ENCODE data around the gene MUC5AC. TPM values are rescaled to one million over a fixed set of nuclear protein-coding genes. Genes with fewer than 3 reads are reported as not detected.

MUC5AC gene
- total RNA-seq, 1 donor from 2014 or later: not detected

GRCh38 chr11:1140642-1141490 lies 16.9 kb upstream of the MUC5AC start:
- peak; percentile 2 for DNase-seq (ENCODE audit: low spot score)

GRCh38 chr11:1146365-1146764 lies 11.4 kb upstream of the MUC5AC start:
- Mint-ChIP-seq H3K9me3 (ENCODE audit: unreplicated experiment) (peaks cover 11% of the 10 kb centered on the region), H3K4me3 (ENCODE audit: unreplicated experiment) (no peak overlapping the region), H3K36me3 (ENCODE audit: low read depth, unreplicated experiment) (peaks cover 15% of the 10 kb centered on the region)

More at GRCh38 chr11:1140642-1141490, 16.9 kb upstream of the MUC5AC start:
- Mint-ChIP-seq H3K9me3 (ENCODE audit: unreplicated experiment) (peaks cover 11% of the 10 kb centered on the region), H3K4me1 (ENCODE audit: unreplicated experiment) (no peaks in the 10 kb centered on the region), H3K27me3 (ENCODE audit: unreplicated experiment) (peaks cover 7% of the 10 kb centered on the region), H3K4me3 (ENCODE audit: unreplicated experiment) (no peak overlapping the region), H3K27ac (ENCODE audit: unreplicated experiment) (no peak overlapping the region), H3K36me3 (ENCODE audit: low read depth, unreplicated experiment) (no peaks in the 10 kb centered on the region)
- no peak for TF ChIP-seq CTCF (IDR thresholded peaks at IDR 0.05; ENCODE audit: unreplicated experiment)

GRCh38 chr11:1147792-1148191 lies 10.0 kb upstream of the MUC5AC start:
- Mint-ChIP-seq H3K4me1 (ENCODE audit: unreplicated experiment) (peaks cover 4% of the 10 kb centered on the region), H3K9me3 (ENCODE audit: unreplicated experiment) (peaks cover 5% of the 10 kb centered on the region), H3K27me3 (ENCODE audit: unreplicated experiment) (peaks cover 11% of the 10 kb centered on the region), H3K27ac (ENCODE audit: unreplicated experiment) (peak overlapping the region; percentile 20), H3K36me3 (ENCODE audit: low read depth, unreplicated experiment) (peaks cover 15% of the 10 kb centered on the region), H3K4me3 (ENCODE audit: unreplicated experiment) (no peak overlapping the region)
- DNase-seq (ENCODE audit: low spot score): no peak
- no peak for TF ChIP-seq CTCF (IDR thresholded peaks at IDR 0.05; ENCODE audit: unreplicated experiment)

More at GRCh38 chr11:1146365-1146764, 11.4 kb upstream of the MUC5AC start:
- Mint-ChIP-seq H3K27me3 (ENCODE audit: unreplicated experiment) (peaks cover 10% of the 10 kb centered on the region), H3K27ac (ENCODE audit: unreplicated experiment) (no peak overlapping the region), H3K4me1 (ENCODE audit: unreplicated experiment) (peaks cover 4% of the 10 kb centered on the region)
- TF ChIP-seq CTCF (IDR thresholded peaks at IDR 0.05; ENCODE audit: unreplicated experiment): no peak
- DNase-seq (ENCODE audit: low spot score): no peak

GRCh38 chr11:1148752-1149180 lies 9.0 kb upstream of the MUC5AC start:
- H3K4me3 Mint-ChIP-seq (ENCODE audit: unreplicated experiment): no peak overlapping the region
- H3K36me3 Mint-ChIP-seq (ENCODE audit: low read depth, unreplicated experiment): peaks cover 15% of the 10 kb centered on the region
- H3K27me3 Mint-ChIP-seq (ENCODE audit: unreplicated experiment): peaks cover 11% of the 10 kb centered on the region
- no peak for TF ChIP-seq CTCF (IDR thresholded peaks at IDR 0.05; ENCODE audit: unreplicated experiment)
- no peak for DNase-seq (ENCODE audit: low spot score)
- H3K9me3 Mint-ChIP-seq (ENCODE audit: unreplicated experiment): no peaks in the 10 kb centered on the region
- no peak overlapping the region for H3K27ac Mint-ChIP-seq (ENCODE audit: unreplicated experiment)
- H3K4me1 Mint-ChIP-seq (ENCODE audit: unreplicated experiment): peaks cover 4% of the 10 kb centered on the region

- H3K27me3 Mint-ChIP-seq (ENCODE audit: unreplicated experiment): peaks cover 11% of the 10 kb centered on the region
- no peak for DNase-seq (ENCODE audit: low spot score)
- no peak overlapping the region for H3K27ac Mint-ChIP-seq (ENCODE audit: unreplicated experiment)
- no peaks in the 10 kb centered on the region for H3K9me3 Mint-ChIP-seq (ENCODE audit: unreplicated experiment)
- H3K36me3 Mint-ChIP-seq (ENCODE audit: low read depth, unreplicated experiment): peaks cover 15% of the 10 kb centered on the region
- H3K4me3 Mint-ChIP-seq (ENCODE audit: unreplicated experiment): no peak overlapping the region
- no peak for TF ChIP-seq CTCF (IDR thresholded peaks at IDR 0.05; ENCODE audit: unreplicated experiment)
- peaks cover 4% of the 10 kb centered on the region for H3K4me1 Mint-ChIP-seq (ENCODE audit: unreplicated experiment)
Observed at GRCh38 chr11:1149545-1149944, 8.2 kb upstream of the MUC5AC start.
